Measurements from ENCODE around the gene SERPINB11. TPM values are rescaled to one million over a fixed set of nuclear protein-coding genes. Genes with fewer than 3 reads are reported as not detected.

Gene SERPINB11
- total RNA-seq, 1 experiment from 2014 or later, result not detected

- intact Hi-C loops (cut with micrococcal nuclease; ENCODE audit: unreplicated experiment) (no loop called here), in situ Hi-C loops (cut with HindIII; ENCODE audit: low pct_unique_long_range_greater_than_20kb, low sequenced_read_pairs) (no loop called here)
- no peaks in the 10 kb centered on the region for H3K9me3 ChIP-seq (ENCODE audit: control insufficient read depth, insufficient read depth, low read depth, low read length)
- ATAC-seq, result no peak
- no peak overlapping the region for H3K27ac ChIP-seq (ENCODE audit: low read length)
- H3K36me3 ChIP-seq (ENCODE audit: control insufficient read depth, insufficient read depth, low read length), result no peaks in the 10 kb centered on the region
- TF ChIP-seq REST (IDR thresholded peaks at IDR 0.05; ENCODE audit: insufficient read depth in 1 of 2, low read depth in 2 of 2, low read length in 1 of 2) (no peak), CTCF (IDR thresholded peaks at IDR 0.05) (no peak)
- no TSS peak for BruUV-seq (replicated peaks)
- ChIA-PET POLR2A (no interaction called here), CTCF (no interaction called here)
- no peak for DNase-seq (ENCODE audit: low read depth, low spot score)
- H3K4me3 ChIP-seq (ENCODE audit: low read depth in 2 of 2, low read length in 2 of 2), result no peak overlapping the region
- H3K27me3 ChIP-seq (ENCODE audit: control insufficient read depth, insufficient read depth, low read length), result no peaks in the 10 kb centered on the region
- H3K4me1 ChIP-seq (ENCODE audit: control insufficient read depth, insufficient read depth, low read length), result no peaks in the 10 kb centered on the region
Measured at GRCh38 chr18:63686871-63687270, 15.9 kb upstream of the SERPINB11 start.

- H3K4me3 ChIP-seq (ENCODE audit: low read depth in 2 of 2, low read length in 2 of 2), result no peak overlapping the region
- ChIA-PET CTCF (no interaction called here), POLR2A (no interaction called here)
- no peaks in the 10 kb centered on the region for H3K9me3 ChIP-seq (ENCODE audit: control insufficient read depth, insufficient read depth, low read depth, low read length)
- no peaks in the 10 kb centered on the region for H3K36me3 ChIP-seq (ENCODE audit: control insufficient read depth, insufficient read depth, low read length)
- intact Hi-C loops (cut with micrococcal nuclease; ENCODE audit: unreplicated experiment) (no loop called here), in situ Hi-C loops (cut with HindIII; ENCODE audit: low pct_unique_long_range_greater_than_20kb, low sequenced_read_pairs) (no loop called here)
- no TSS peak for BruUV-seq (replicated peaks)
- no peaks in the 10 kb centered on the region for H3K4me1 ChIP-seq (ENCODE audit: control insufficient read depth, insufficient read depth, low read length)
- TF ChIP-seq POLR2AphosphoS5 (IDR thresholded peaks at IDR 0.05; ENCODE audit: low read depth, low read length), result no peak
- no peak for TF ChIP-seq TCF7L2 (IDR thresholded peaks at IDR 0.05; ENCODE audit: low read depth, low read length)
- TF ChIP-seq SIN3A (IDR thresholded peaks at IDR 0.05; ENCODE audit: borderline replicate concordance, insufficient read depth, low read depth, low read length), result no peak
- no peak for TF ChIP-seq CTCF (IDR thresholded peaks at IDR 0.05)
- TF ChIP-seq REST (IDR thresholded peaks at IDR 0.05; ENCODE audit: insufficient read depth in 1 of 2, low read depth in 2 of 2, low read length in 1 of 2), result no peak
- no peak overlapping the region for H3K27ac ChIP-seq (ENCODE audit: low read length)
- no peaks in the 10 kb centered on the region for H3K27me3 ChIP-seq (ENCODE audit: control insufficient read depth, insufficient read depth, low read length)
- DNase-seq (ENCODE audit: low read depth, low spot score) (no peak), ATAC-seq (no peak)
Measured at GRCh38 chr18:63689064-63689463, 13.7 kb upstream of the SERPINB11 start.
